ENCODE measurements around the gene SLC8A1.

- TF ChIP-seq POLR2A (IDR thresholded peaks at IDR 0.05; ENCODE audit: insufficient read depth in 1 of 2, low read depth in 2 of 2, low read length in 2 of 2) (no peak), EZH2 (conservative IDR thresholded peaks at IDR 0.05; ENCODE audit: low read depth, low read length) (no peak), NFYB (CRISPR knock-in tag; IDR thresholded peaks at IDR 0.05) (no peak), KAT2B (IDR thresholded peaks at IDR 0.05; ENCODE audit: borderline replicate concordance, low read depth, low read length) (no peak), ZNF121 (CRISPR knock-in tag; IDR thresholded peaks at IDR 0.05) (no peak), ZNF792 (CRISPR knock-in tag; IDR thresholded peaks at IDR 0.05) (no peak), ATM (IDR thresholded peaks at IDR 0.05; ENCODE audit: borderline replicate concordance) (no peak)
Observed at GRCh38 chr2:40244251-40244650, 207.6 kb downstream of the SLC8A1 start.
